CD14-positive monocyte (primary cell): ENCODE results near the gene AFM. TPM values are rescaled to one million over a fixed set of nuclear protein-coding genes. Genes with fewer than 3 reads are reported as not detected.

Source experiments
- DNase-seq, 3 donors: peaks; one replicate each; pipeline ENCODE4 v3.0.0-alpha.2; 2011 to 2022
- H2AFZ ChIP-seq: 2 replicates; pipeline ENCODE4 v1.6.0; 2012; ENCODE audit warnings: mild to moderate bottlenecking, low read depth, low read length, inconsistent platforms; ENCODE audit not compliant: insufficient read depth, poor library complexity, severe bottlenecking
- H3K27ac ChIP-seq, 2 donors: 1 replicate in 1 of 2; 2 replicates in 1 of 2; pipeline ENCODE4 v1.5.1; 2012 to 2013; ENCODE audit warnings: low read length in 2 of 2, control low read depth in 1 of 2, inconsistent platforms in 1 of 2, low read depth in 1 of 2, mild to moderate bottlenecking in 1 of 2
- H3K27me3 ChIP-seq, 2 donors: one replicate each; pipeline versions ENCODE4 v1.6.0 to v1.6.1; 2011 to 2013; ENCODE audit warnings: low read length in 2 of 2; ENCODE audit not compliant: control insufficient read depth in 2 of 2, insufficient read depth in 2 of 2
- H3K36me3 ChIP-seq, 2 donors: replicated peaks in 1 of 2; 1 replicate in 1 of 2; 2 replicates in 1 of 2; pipeline versions ENCODE4 v1.5.1 to v1.6.1; 2012 to 2013; ENCODE audit warnings: low read length in 2 of 2, control low read depth in 1 of 2, inconsistent platforms in 1 of 2, mild to moderate bottlenecking in 1 of 2; ENCODE audit not compliant: insufficient read depth in 2 of 2, control insufficient read depth in 1 of 2
- H3K4me1 ChIP-seq, 2 donors: 1 replicate in 1 of 2; 2 replicates in 1 of 2; pipeline versions ENCODE4 v1.5.1 to v1.6.1; 2012 to 2013; ENCODE audit warnings: low read length in 2 of 2, control low read depth in 1 of 2, inconsistent platforms in 1 of 2, mild to moderate bottlenecking in 1 of 2, moderate library complexity in 1 of 2; ENCODE audit not compliant: insufficient read depth in 2 of 2, control insufficient read depth in 1 of 2
- H3K4me2 ChIP-seq: replicated peaks from 2 replicates; pipeline ENCODE3; 2012; ENCODE audit warnings: low read length, moderate library complexity, mild to moderate bottlenecking; ENCODE audit not compliant: poor library complexity, severe bottlenecking; ENCODE audit errors: extremely low read depth
- H3K4me3 ChIP-seq, 3 experiments: fragments of 200-600 bp in 1 of 3; sonication (generic) in 1 of 3; replicated peaks in 1 of 3; 1 replicate in 2 of 3; 2 replicates in 1 of 3; pipeline ENCODE4 v1.5.1; 2011 to 2013; ENCODE audit warnings: low read length in 3 of 3, mild to moderate bottlenecking in 3 of 3, control low read depth in 2 of 3, low read depth in 2 of 3, inconsistent platforms in 1 of 3, moderate library complexity in 1 of 3
- H3K79me2 ChIP-seq: 2 replicates; pipeline ENCODE4 v1.6.0; 2012; ENCODE audit warnings: mild to moderate bottlenecking, control low read depth, inconsistent platforms, low read length, moderate library complexity; ENCODE audit not compliant: insufficient read depth
- H3K9ac ChIP-seq: 2 replicates; pipeline ENCODE4 v1.6.0; 2017; ENCODE audit warnings: low read length, mild to moderate bottlenecking; ENCODE audit not compliant: insufficient read depth, poor library complexity, severe bottlenecking
- H3K9me3 ChIP-seq, 2 donors: replicated peaks in 1 of 2; 1 replicate in 1 of 2; 2 replicates in 1 of 2; pipeline versions ENCODE4 v1.5.1 to v1.6.1; 2012 to 2013; ENCODE audit warnings: low read length in 2 of 2, control low read depth in 1 of 2; ENCODE audit not compliant: control insufficient read depth in 1 of 2, insufficient read depth in 1 of 2
- H4K20me1 ChIP-seq: 2 replicates; pipeline ENCODE4 v1.6.0; 2012; ENCODE audit warnings: mild to moderate bottlenecking, low read length, control low read depth, moderate library complexity; ENCODE audit not compliant: insufficient read depth
- H3K27ac Mint-ChIP-seq, 7 donors: one replicate each; pipeline ENCODE4 v1.8.0; 2020; ENCODE audit warnings: mild to moderate bottlenecking in 7 of 7, mixed read lengths in 7 of 7, moderate library complexity in 6 of 7, inconsistent platforms in 2 of 7
- H3K27me3 Mint-ChIP-seq, 3 donors: one replicate each; pipeline ENCODE4 v1.8.0; 2021 to 2022; ENCODE audit warnings: low read depth in 3 of 3, mild to moderate bottlenecking in 3 of 3, mixed read lengths in 3 of 3, moderate library complexity in 3 of 3, inconsistent platforms in 1 of 3
- H3K36me3 Mint-ChIP-seq, 2 donors: one replicate each; pipeline ENCODE4 v1.8.0; 2020; ENCODE audit warnings: mixed read lengths in 2 of 2, inconsistent platforms in 1 of 2, mild to moderate bottlenecking in 1 of 2
- H3K4me1 Mint-ChIP-seq: one replicate; pipeline ENCODE4 v1.8.0; 2020; ENCODE audit warnings: mild to moderate bottlenecking, mixed read lengths
- H3K4me3 Mint-ChIP-seq, 2 donors: one replicate each; pipeline ENCODE4 v1.8.0; 2020; ENCODE audit warnings: mild to moderate bottlenecking in 2 of 2, mixed read lengths in 2 of 2, moderate library complexity in 1 of 2
- H3K9me3 Mint-ChIP-seq, 7 donors: one replicate each; pipeline ENCODE4 v1.8.0; 2020 to 2022; ENCODE audit warnings: mixed read lengths in 7 of 7, mild to moderate bottlenecking in 6 of 7, moderate library complexity in 6 of 7, inconsistent platforms in 2 of 7
- CTCF ChIP-seq: fragments of 200-600 bp; IDR thresholded peaks from one replicate; pipeline ENCODE4 v1.8.0; 2022; ENCODE audit warnings: antibody characterized with exemption, mild to moderate bottlenecking
- WGBS: methylation state at CpG from one replicate; pipeline ENCODE4 v1.1.5; 2013; ENCODE audit warnings: missing lambda C conversion rate; ENCODE audit not compliant: insufficient coverage; 5-methylcytosine and 5-hydroxymethylcytosine counted together
- intact Hi-C, 2 donors: fragments of 100-400 bp; cut with micrococcal nuclease; formaldehyde crosslinking; loops; one replicate each; pipeline versions ENCODE4 v1.15.0 to v1.15.1; 2023
- polyA plus RNA-seq, 3 donors: library from polyadenylated mRNA; depleted of rRNA in 1 of 3; unstranded in 2 of 3; stranded (reverse) in 1 of 3; fragments of 300-500 nt in 2 of 3; fragments of >200 nt in 1 of 3; fragmentation: Illumina TruSeq in 2 of 3; gene quantifications; 1 replicate in 2 of 3; 2 replicates in 1 of 3; pipeline ENCODE4 v1.2.3, GENCODE V29; 2012 to 2021

AFM gene
- polyA plus RNA-seq, 3 donors = not detected

- no peak for DNase-seq
- H3K27ac Mint-ChIP-seq = no peak overlapping the region
- Histone ChIP-seq H3K27ac (no peak overlapping the region), H3K27me3 (no peaks in the 10 kb centered on the region), H3K36me3 (no peaks in the 10 kb centered on the region), H3K4me3 (no peak overlapping the region), H3K4me2 (no peak overlapping the region), H3K9me3 (no peaks in the 10 kb centered on the region), H3K79me2 (no peaks in the 10 kb centered on the region), H3K4me1 (no peaks in the 10 kb centered on the region), H3K9ac (no peak overlapping the region), H2AFZ (no peak overlapping the region), H4K20me1 (no peaks in the 10 kb centered on the region)
- H3K4me1 Mint-ChIP-seq = no peaks in the 10 kb centered on the region
- no peaks in the 10 kb centered on the region for H3K36me3 Mint-ChIP-seq
- no peak overlapping the region for H3K4me3 Mint-ChIP-seq
- H3K27me3 Mint-ChIP-seq = peaks cover 0 to 4% (median 1%) of the 10 kb centered on the region in 3 donors
- H3K9me3 Mint-ChIP-seq = no peaks in the 10 kb centered on the region
- TF ChIP-seq CTCF = no peak
- intact Hi-C loops = no loop called here
- WGBS = 83% methylated on average over 1 of the region's 2 CpGs
Observed at GRCh38 chr4:73452953-73453700, 28.4 kb upstream of the AFM start.

- Histone ChIP-seq H3K4me2 (no peak overlapping the region), H3K9ac (no peak overlapping the region), H2AFZ (no peak overlapping the region), H3K4me1 (no peaks in the 10 kb centered on the region), H3K27me3 (no peaks in the 10 kb centered on the region), H3K9me3 (no peaks in the 10 kb centered on the region), H3K4me3 (no peak overlapping the region), H3K27ac (no peak overlapping the region), H3K79me2 (no peaks in the 10 kb centered on the region), H3K36me3 (no peaks in the 10 kb centered on the region), H4K20me1 (no peaks in the 10 kb centered on the region)
- Mint-ChIP-seq H3K9me3 (no peaks in the 10 kb centered on the region), H3K4me1 (no peaks in the 10 kb centered on the region), H3K27me3 (peaks cover 0 to 4% (median 1%) of the 10 kb centered on the region in 3 donors), H3K36me3 (no peaks in the 10 kb centered on the region), H3K4me3 (no peak overlapping the region), H3K27ac (no peak overlapping the region)
- TF ChIP-seq CTCF = no peak
- intact Hi-C loops = no loop called here
- no peak for DNase-seq
Observed at GRCh38 chr4:73453701-73454005, 27.9 kb upstream of the AFM start.
